Astrocyte of the cerebellum (primary cell): ENCODE results near the gene HEPHL1.

Experiments
- DNase-seq: peaks from one replicate; pipeline ENCODE4 v3.0.0-alpha.2; 2011; ENCODE audit warnings: low read depth
- H3K4me3 ChIP-seq: 2 replicates; pipeline ENCODE4 v1.5.1; 2011; ENCODE audit warnings: mild to moderate bottlenecking, low read depth, low read length, moderate library complexity
- in situ Hi-C: cut with HindIII; loops from 2 replicates; pipeline ENCODE4 v1.10.0; 2017; ENCODE audit warnings: low sequenced_read_pairs
- TF ChIP-seq, protein P1 (sequence below): IDR thresholded peaks from 2 replicates; pipeline ENCODE4 v1.5.1; 2012; ENCODE audit warnings: low read length, low read depth, moderate library complexity, mild to moderate bottlenecking; ENCODE audit errors: missing control alignments

HEPHL1 gene

DNA sequence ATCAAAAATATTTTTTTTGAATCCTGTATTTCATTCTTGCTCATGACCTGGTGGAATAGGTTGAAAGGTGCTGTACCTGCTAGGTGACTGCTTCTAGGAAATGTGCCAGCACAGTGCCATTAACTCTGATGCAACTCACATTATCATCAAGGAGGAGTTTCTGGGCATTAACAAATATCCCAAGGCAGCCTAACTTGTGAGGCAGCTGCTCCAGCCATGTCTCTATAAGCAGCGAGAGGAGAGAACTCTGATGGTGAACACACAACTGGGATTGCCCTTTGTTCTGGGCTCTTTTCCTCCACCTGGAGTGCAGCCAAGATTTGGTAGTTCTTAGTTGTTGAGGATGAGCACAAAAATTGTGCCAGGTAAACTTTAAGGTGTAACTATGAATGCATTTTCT is 25.6 kb downstream of the HEPHL1 start:
- no peak overlapping the region for H3K4me3 ChIP-seq
- no peak for DNase-seq
- in situ Hi-C loops: no loop called here
- TF ChIP-seq, protein P1, sequence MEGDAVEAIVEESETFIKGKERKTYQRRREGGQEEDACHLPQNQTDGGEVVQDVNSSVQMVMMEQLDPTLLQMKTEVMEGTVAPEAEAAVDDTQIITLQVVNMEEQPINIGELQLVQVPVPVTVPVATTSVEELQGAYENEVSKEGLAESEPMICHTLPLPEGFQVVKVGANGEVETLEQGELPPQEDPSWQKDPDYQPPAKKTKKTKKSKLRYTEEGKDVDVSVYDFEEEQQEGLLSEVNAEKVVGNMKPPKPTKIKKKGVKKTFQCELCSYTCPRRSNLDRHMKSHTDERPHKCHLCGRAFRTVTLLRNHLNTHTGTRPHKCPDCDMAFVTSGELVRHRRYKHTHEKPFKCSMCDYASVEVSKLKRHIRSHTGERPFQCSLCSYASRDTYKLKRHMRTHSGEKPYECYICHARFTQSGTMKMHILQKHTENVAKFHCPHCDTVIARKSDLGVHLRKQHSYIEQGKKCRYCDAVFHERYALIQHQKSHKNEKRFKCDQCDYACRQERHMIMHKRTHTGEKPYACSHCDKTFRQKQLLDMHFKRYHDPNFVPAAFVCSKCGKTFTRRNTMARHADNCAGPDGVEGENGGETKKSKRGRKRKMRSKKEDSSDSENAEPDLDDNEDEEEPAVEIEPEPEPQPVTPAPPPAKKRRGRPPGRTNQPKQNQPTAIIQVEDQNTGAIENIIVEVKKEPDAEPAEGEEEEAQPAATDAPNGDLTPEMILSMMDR: no peak

DNA sequence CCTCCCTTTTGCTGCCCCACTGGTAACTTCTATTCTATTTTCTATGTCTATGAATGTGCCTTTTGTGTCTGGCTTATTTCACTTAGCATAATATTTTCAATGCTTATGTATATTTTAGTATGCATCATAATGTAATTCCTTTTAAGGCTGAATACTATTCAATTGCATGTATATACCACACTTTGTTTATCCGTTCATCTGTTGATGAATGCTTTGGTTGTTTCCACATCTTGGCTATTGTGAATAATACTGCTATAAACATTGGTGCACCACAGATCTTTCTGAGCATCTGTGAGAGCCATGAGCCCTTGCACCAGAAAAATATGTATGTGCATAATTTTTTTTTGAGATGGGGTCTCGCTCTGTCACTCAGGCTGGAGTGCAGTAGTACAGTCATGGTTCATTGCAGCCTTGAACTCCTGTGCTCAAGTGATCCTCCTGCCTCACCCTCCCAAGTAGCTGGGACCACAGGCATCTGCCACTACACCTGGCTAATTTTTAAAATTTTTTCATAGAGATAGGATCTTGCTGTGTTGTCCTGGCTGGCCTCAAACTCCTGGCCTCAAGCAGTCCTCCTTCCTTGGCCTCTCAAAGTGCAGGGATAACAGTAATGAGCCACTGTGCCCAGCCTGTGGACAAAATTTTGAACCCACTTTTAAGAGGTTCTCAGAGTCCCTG is 27.0 kb downstream of the HEPHL1 start:
- no peak overlapping the region for H3K4me3 ChIP-seq
- in situ Hi-C loops: no loop called here
- TF ChIP-seq, protein P1: no peak
- DNase-seq: no peak

- H3K4me3 ChIP-seq: no peak overlapping the region
- TF ChIP-seq, protein P1: no peak
- no peak for DNase-seq
- in situ Hi-C loops: no loop called here
These were observed 28.2 kb downstream of the HEPHL1 start for GRCh38 chr11:94049351-94049750.

DNA sequence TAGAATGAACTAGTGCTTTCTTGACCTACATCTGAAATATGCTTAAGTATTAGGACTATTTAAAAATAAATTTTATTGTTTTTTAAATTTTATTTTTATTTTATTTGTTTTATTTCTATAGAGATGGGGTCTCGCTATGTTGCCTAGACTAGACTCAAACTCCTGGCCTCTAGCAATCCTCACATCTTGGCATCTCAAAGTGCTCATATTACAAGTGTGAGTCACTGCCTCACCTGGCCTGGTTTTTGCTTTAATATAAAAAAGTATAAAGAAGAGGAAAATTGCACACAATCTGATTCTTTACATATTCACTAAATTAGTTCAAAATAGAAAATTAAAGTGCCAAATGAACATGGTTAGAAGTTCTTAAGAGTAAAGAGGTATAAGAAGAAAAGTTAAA is 37.5 kb downstream of the HEPHL1 start:
- no peak overlapping the region for H3K4me3 ChIP-seq
- in situ Hi-C loops: no loop called here
- TF ChIP-seq, protein P1: no peak
- DNase-seq: no peak

DNA sequence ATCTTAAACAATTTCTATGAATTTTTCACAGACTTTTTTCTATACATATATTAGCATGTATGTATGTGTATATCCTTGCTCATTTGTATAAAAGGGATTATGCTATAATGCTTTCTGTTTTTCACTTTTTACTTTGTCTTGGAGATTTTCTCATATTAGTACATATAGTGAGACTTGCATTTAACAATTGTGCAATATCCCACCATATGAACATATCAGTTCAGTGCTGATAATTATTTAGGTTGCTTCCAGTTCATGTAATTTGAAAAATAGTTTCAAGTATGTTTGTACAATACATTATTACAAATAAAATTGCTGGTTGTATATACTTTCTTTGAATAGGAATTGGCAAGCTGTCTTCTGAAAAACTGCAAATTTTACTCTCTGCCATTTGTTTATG is 37.9 kb downstream of the HEPHL1 start:
- TF ChIP-seq, protein P1: no peak
- no peak for DNase-seq
- H3K4me3 ChIP-seq: no peak overlapping the region
- in situ Hi-C loops: no loop called here

- in situ Hi-C loops: no loop called here
- TF ChIP-seq, protein P1: no peak
- no peak overlapping the region for H3K4me3 ChIP-seq
- DNase-seq: no peak
These were observed 39.2 kb downstream of the HEPHL1 start for GRCh38 chr11:94060401-94060800.
